H1 (cell line): ENCODE results near the gene SRD5A3. TPM values are rescaled to one million over a fixed set of nuclear protein-coding genes. Genes with fewer than 3 reads are reported as not detected.

Source experiments
- CTCF ChIA-PET: fragments of 300-600 bp; sonication (Branson Sonifier 250); formaldehyde crosslinking; loops from one replicate; lab custom pipeline; 2021; ENCODE audit not compliant: partially characterized antibody; lab: Charles Lee
- POLR2A ChIA-PET: fragments of 300-600 bp; sonication (Branson Sonifier 250); formaldehyde crosslinking; loops from one replicate; lab custom pipeline; 2021; ENCODE audit warnings: inconsistent platforms; ENCODE audit not compliant: partially characterized antibody; lab: Charles Lee
- DNase-seq, 2 experiments: peaks; one replicate each; pipeline versions ENCODE4 v3.0.0 to v3.0.0-alpha.2; 2010 to 2022; ENCODE audit warnings: low spot score in 2 of 2, low read depth in 1 of 2, mixed read lengths in 1 of 2
- FAIRE-seq: peaks from 2 replicates; lab custom pipeline; 2011; peaks lifted over from hg19 to GRCh38; lab: Jason Lieb, UNC
- H2AFZ ChIP-seq: 2 replicates; pipeline ENCODE4 v1.8.1; 2012; ENCODE audit warnings: low read length, inconsistent platforms
- H2AK5ac ChIP-seq: 2 replicates; pipeline ENCODE4 v1.6.1; 2013; ENCODE audit warnings: low read depth, low read length
- H2BK120ac ChIP-seq: replicated peaks from 2 replicates; pipeline ENCODE3; 2013; ENCODE audit warnings: low read depth, low read length, inconsistent platforms
- H2BK12ac ChIP-seq: 2 replicates; pipeline ENCODE4 v1.6.1; 2013; ENCODE audit warnings: low read depth, low read length
- H2BK15ac ChIP-seq: 2 replicates; pipeline ENCODE4 v1.6.1; 2013; ENCODE audit warnings: low read length
- H2BK20ac ChIP-seq: 2 replicates; pipeline ENCODE4 v1.6.1; 2013; ENCODE audit warnings: low read length
- H2BK5ac ChIP-seq: 2 replicates; pipeline ENCODE4 v1.6.1; 2013; ENCODE audit warnings: low read depth, low read length
- H3K14ac ChIP-seq: 2 replicates; pipeline ENCODE4 v1.6.1; 2013; ENCODE audit warnings: inconsistent platforms; ENCODE audit not compliant: insufficient read length
- H3K18ac ChIP-seq: 2 replicates; pipeline ENCODE4 v1.6.1; 2013; ENCODE audit warnings: low read length; ENCODE audit errors: extremely low read depth
- H3K23ac ChIP-seq: 2 replicates; pipeline ENCODE4 v1.6.1; 2013; ENCODE audit warnings: inconsistent platforms; ENCODE audit not compliant: insufficient read length
- H3K23me2 ChIP-seq: 2 replicates; pipeline ENCODE4 v1.6.1; 2013; ENCODE audit warnings: low read depth, low read length
- H3K27ac ChIP-seq: 2 replicates; pipeline ENCODE4 v1.6.1; 2011; ENCODE audit warnings: low read depth, low read length, inconsistent platforms
- H3K27me3 ChIP-seq, 4 experiments: replicated peaks in 1 of 4; 1 replicate in 1 of 4; 2 replicates in 3 of 4; pipeline versions ENCODE4 v1.6.1 to v1.8.1; 2011 to 2013; ENCODE audit warnings: low read length in 3 of 4, mild to moderate bottlenecking in 3 of 4, inconsistent platforms in 2 of 4, mixed read lengths in 2 of 4, moderate library complexity in 1 of 4; ENCODE audit not compliant: control insufficient read depth in 3 of 4, insufficient read depth in 3 of 4; ENCODE audit errors: extremely low read depth in 1 of 4
- H3K36me3 ChIP-seq, 4 experiments: 2 replicates each; pipeline versions ENCODE4 v1.6.1 to v1.8.1; 2011 to 2013; ENCODE audit warnings: mild to moderate bottlenecking in 4 of 4, low read length in 3 of 4, moderate library complexity in 2 of 4, control low read depth in 1 of 4, inconsistent platforms in 1 of 4; ENCODE audit not compliant: insufficient read depth in 4 of 4, control insufficient read depth in 2 of 4
- H3K4ac ChIP-seq: replicated peaks from 2 replicates; pipeline ENCODE3; 2013; ENCODE audit warnings: low read length, low read depth, mixed read lengths, inconsistent platforms; ENCODE audit not compliant: insufficient read length
- H3K4me1 ChIP-seq, 4 experiments: replicated peaks in 1 of 4; 1 replicate in 1 of 4; 2 replicates in 3 of 4; pipeline versions ENCODE4 v1.6.1 to v1.8.1; 2011 to 2013; ENCODE audit warnings: low read length in 3 of 4, inconsistent platforms in 2 of 4, mixed read lengths in 1 of 4; ENCODE audit not compliant: insufficient read depth in 4 of 4, control insufficient read depth in 3 of 4
- H3K4me2 ChIP-seq, 2 experiments: 2 replicates each; pipeline versions ENCODE4 v1.6.1 to v1.8.1; 2011 to 2013; ENCODE audit warnings: low read depth in 2 of 2, low read length in 2 of 2, control low read depth in 1 of 2, inconsistent platforms in 1 of 2, mild to moderate bottlenecking in 1 of 2; ENCODE audit not compliant: insufficient read depth in 1 of 2
- H3K4me3 ChIP-seq, 4 experiments: fragments of 200-600, 300-600 bp in 1 of 4; sonication (generic), shearing (Covaris generic), sonication (Bioruptor Twin) in 1 of 4; 2 replicates each; pipeline versions ENCODE4 v1.5.1 to v1.8.1; 2011 to 2016; ENCODE audit warnings: low read length in 4 of 4, low read depth in 3 of 4, control low read depth in 2 of 4, inconsistent platforms in 2 of 4, mild to moderate bottlenecking in 2 of 4, mixed read lengths in 1 of 4, moderate library complexity in 1 of 4; ENCODE audit not compliant: insufficient read depth in 2 of 4; ENCODE audit errors: extremely low read depth in 1 of 4
- H3K56ac ChIP-seq: replicated peaks from 2 replicates; pipeline ENCODE3; 2013; ENCODE audit warnings: low read depth, mild to moderate bottlenecking, mixed read lengths, low read length, inconsistent platforms; ENCODE audit not compliant: insufficient read length
- H3K79me1 ChIP-seq: 2 replicates; pipeline ENCODE4 v1.6.1; 2013; ENCODE audit warnings: low read depth, low read length, control low read depth
- H3K79me2 ChIP-seq, 2 experiments: 2 replicates each; pipeline versions ENCODE4 v1.6.1 to v1.8.1; 2012 to 2013; ENCODE audit warnings: low read length in 2 of 2, mild to moderate bottlenecking in 2 of 2, inconsistent platforms in 1 of 2; ENCODE audit not compliant: insufficient read depth in 2 of 2, control insufficient read depth in 1 of 2
- H3K9ac ChIP-seq, 4 experiments: replicated peaks in 1 of 4; 1 replicate in 1 of 4; 2 replicates in 3 of 4; pipeline versions ENCODE4 v1.6.1 to v1.8.1; 2011 to 2013; ENCODE audit warnings: low read depth in 3 of 4, low read length in 3 of 4, control low read depth in 2 of 4, mild to moderate bottlenecking in 2 of 4, moderate library complexity in 2 of 4, inconsistent platforms in 1 of 4; ENCODE audit errors: extremely low read depth in 1 of 4
- H3K9me3 ChIP-seq, 2 experiments: 2 replicates each; pipeline versions ENCODE4 v1.6.1 to v1.8.1; 2012 to 2013; ENCODE audit warnings: mild to moderate bottlenecking in 2 of 2, moderate library complexity in 2 of 2, control low read depth in 1 of 2, inconsistent platforms in 1 of 2, low read depth in 1 of 2, low read length in 1 of 2, mixed read lengths in 1 of 2; ENCODE audit not compliant: insufficient read depth in 2 of 2
- H4K20me1 ChIP-seq, 2 experiments: replicated peaks in 1 of 2; 2 replicates each; pipeline versions ENCODE3 to v1.8.1; 2011 to 2013; ENCODE audit warnings: inconsistent platforms in 2 of 2, low read length in 2 of 2, mild to moderate bottlenecking in 1 of 2; ENCODE audit not compliant: insufficient read depth in 2 of 2, control insufficient read depth in 1 of 2
- H4K5ac ChIP-seq: 2 replicates; pipeline ENCODE4 v1.6.1; 2013; ENCODE audit warnings: low read length, low read depth, mixed read lengths, inconsistent platforms; ENCODE audit not compliant: insufficient read length
- H4K8ac ChIP-seq: 2 replicates; pipeline ENCODE4 v1.8.0; 2013; ENCODE audit warnings: mild to moderate bottlenecking, moderate library complexity, low read length, inconsistent platforms; ENCODE audit not compliant: insufficient read depth; ENCODE audit errors: extremely low read depth
- H4K91ac ChIP-seq: replicated peaks from 2 replicates; pipeline ENCODE3; 2013; ENCODE audit warnings: low read length, mixed read lengths, inconsistent platforms; ENCODE audit not compliant: insufficient read length
- CTBP2 ChIP-seq: IDR thresholded peaks from 2 replicates; pipeline ENCODE4 v1.7.0; 2011; ENCODE audit warnings: borderline replicate concordance, mild to moderate bottlenecking, moderate library complexity, mixed read lengths, low read length; ENCODE audit not compliant: insufficient read depth, insufficient read length
- EGR1 ChIP-seq: IDR thresholded peaks from 2 replicates; pipeline ENCODE4 v1.6.1; 2011; ENCODE audit warnings: low read depth, low read length, borderline replicate concordance
- POU5F1 ChIP-seq: IDR thresholded peaks from 2 replicates; pipeline ENCODE4 v1.6.1; 2011; ENCODE audit warnings: low read depth, mild to moderate bottlenecking, low read length, moderate library complexity
- WGBS, 2 experiments: shearing (Covaris generic) in 1 of 2; methylation state at CpG; one replicate each; pipeline versions ENCODE4 v1.1.6 to v1.1.7; 2013 to 2015; ENCODE audit warnings: low lambda C conversion rate in 2 of 2, mixed read lengths in 2 of 2, inconsistent platforms in 1 of 2, low coverage in 1 of 2, missing lambda C conversion rate in 1 of 2; ENCODE audit not compliant: insufficient replicate concordance in 2 of 2, insufficient coverage in 1 of 2, insufficient read length in 1 of 2; ENCODE audit errors: extremely low coverage in 1 of 2, missing lambda C conversion rate in 1 of 2; 5-methylcytosine and 5-hydroxymethylcytosine counted together
- polyA plus RNA-seq, 7 experiments: library from polyadenylated mRNA; depleted of rRNA in 3 of 7; stranded (reverse) in 5 of 7; unstranded in 2 of 7; fragments of >200 nt in 5 of 7; fragments of 200-250 nt in 2 of 7; gene quantifications; 1 replicate in 5 of 7; 2 replicates in 1 of 7; 4 replicates in 1 of 7; pipeline versions ENCODE4 v1.2.1 to v1.2.3, GENCODE V29; 2011 to 2013; ENCODE audit warnings: missing spikeins in 2 of 7, mixed read lengths in 2 of 7
- total RNA-seq: library from RNA; stranded (reverse); fragmentation: NEBNext Ultra II Directional; extraction: Animal tissue kit (Norgen Biotek cat#: 25700); gene quantifications from 2 replicates; pipeline ENCODE4 v1.2.1, GENCODE V29; 2021

Gene SRD5A3
- total and polyA plus RNA-seq, 2 of the 8 experiments (the other 6 are each of a cell fraction or from before 2014, with no cell fraction given), result 19.6 to 34.6 TPM

- Histone ChIP-seq H3K79me2 (no peaks in the 10 kb centered on the region), H3K56ac (no peak overlapping the region), H3K4me1 (no peaks in the 10 kb centered on the region), H3K36me3 (no peaks in the 10 kb centered on the region), H3K4ac (no peak overlapping the region), H2AK5ac (no peak overlapping the region), H2AFZ (no peak overlapping the region), H3K27me3 (no peaks in the 10 kb centered on the region), H3K23me2 (no peaks in the 10 kb centered on the region), H4K20me1 (no peaks in the 10 kb centered on the region), H4K8ac (no peak overlapping the region), H2BK12ac (no peak overlapping the region), H4K5ac (no peak overlapping the region), H3K18ac (no peak overlapping the region), H2BK5ac (no peak overlapping the region), H2BK15ac (no peak overlapping the region), H3K14ac (no peak overlapping the region), H3K27ac (no peak overlapping the region), H3K9ac (no peak overlapping the region), H2BK20ac (no peak overlapping the region), H2BK120ac (no peak overlapping the region), H3K4me3 (no peak overlapping the region), H3K23ac (no peak overlapping the region), H3K4me2 (no peak overlapping the region), H3K79me1 (no peaks in the 10 kb centered on the region), H4K91ac (no peak overlapping the region), H3K9me3 (no peaks in the 10 kb centered on the region)
- WGBS, 2 experiments, result 93% methylated on average over 2 of the region's 2 CpGs; no CpG with 5 or more reads in 1 of the 2 experiments
- FAIRE-seq, result no peak
- DNase-seq, result no peak
- TF ChIP-seq CTBP2 (no peak), EGR1 (no peak), POU5F1 (no peak)
- POLR2A ChIA-PET, result interaction anchor here (1.8 kb wide), 1 partner anchor 15 kb away, joined by 5 read pairs; no protein-coding TSS in a partner anchor
- CTCF ChIA-PET, result interaction anchor here (0.8 to 2.3 kb wide), 3 partner anchors 21 to 40 kb away, joined by 3 to 5 read pairs (median 4); no protein-coding TSS in a partner anchor
Observed at GRCh38 chr4:55386840-55387239, 40.8 kb downstream of the SRD5A3 start.
